ENCODE results near the gene EDA. TPM values are rescaled to one million over a fixed set of nuclear protein-coding genes. Genes with fewer than 3 reads are reported as not detected.

EDA gene
- total RNA-seq, 1 donor, result 0.09 TPM

GRCh38 chrX:70043685-70044084 is 427.8 kb downstream of the EDA start:
- DNase-seq (ENCODE audit: low read depth), result no peak
- no peak for TF ChIP-seq CTCF (IDR thresholded peaks at IDR 0.05; ENCODE audit: insufficient read depth, low read length)

GRCh38 chrX:70044541-70045245 is 428.8 kb downstream of the EDA start:
- DNase-seq (ENCODE audit: low read depth), result peak; percentile 31

More at GRCh38 chrX:70043685-70044084, 427.8 kb downstream of the EDA start:
- H3K4me3 ChIP-seq (ENCODE audit: low read depth, low read length), result no peak overlapping the region

GRCh38 chrX:70046978-70047377 is 431.1 kb downstream of the EDA start:
- TF ChIP-seq CTCF (IDR thresholded peaks at IDR 0.05; ENCODE audit: insufficient read depth, low read length), result no peak
- H3K4me3 ChIP-seq (ENCODE audit: low read depth, low read length), result no peak overlapping the region
- peak; percentile 62 for DNase-seq (ENCODE audit: low read depth)

More at GRCh38 chrX:70044541-70045245, 428.8 kb downstream of the EDA start:
- H3K4me3 ChIP-seq (ENCODE audit: low read depth, low read length), result no peak overlapping the region
- no peak for TF ChIP-seq CTCF (IDR thresholded peaks at IDR 0.05; ENCODE audit: insufficient read depth, low read length)

GRCh38 chrX:70049406-70049805 is 433.5 kb downstream of the EDA start:
- no peak for TF ChIP-seq CTCF (IDR thresholded peaks at IDR 0.05; ENCODE audit: insufficient read depth, low read length)
- H3K4me3 ChIP-seq (ENCODE audit: low read depth, low read length), result no peak overlapping the region
- DNase-seq (ENCODE audit: low read depth), result no peak

GRCh38 chrX:70049925-70050324 is 434.0 kb downstream of the EDA start, which contains the start of gene AWAT2:
AWAT2 (minus strand) TSS chrX:70049938; CDS start chrX:70049932, 6 bp downstream.
- TF ChIP-seq CTCF (IDR thresholded peaks at IDR 0.05; ENCODE audit: insufficient read depth, low read length), result no peak
- no peak for DNase-seq (ENCODE audit: low read depth)
- H3K4me3 ChIP-seq (ENCODE audit: low read depth, low read length), result no peak within 1 kb of the TSS

GRCh38 chrX:70052895-70053615 is 437.1 kb downstream of the EDA start:
- no peak for TF ChIP-seq CTCF (IDR thresholded peaks at IDR 0.05; ENCODE audit: insufficient read depth, low read length)
- no peak overlapping the region for H3K4me3 ChIP-seq (ENCODE audit: low read depth, low read length)
- DNase-seq (ENCODE audit: low read depth), result no peak
